ENCODE results near the gene ATE1. TPM values are rescaled to one million over a fixed set of nuclear protein-coding genes. Genes with fewer than 3 reads are reported as not detected.
A peak's percentile ranks its signal among the peaks of the same experiment; 100 is the strongest.

The ATE1 gene
- total and polyA plus RNA-seq, 10 of the 15 experiments (the other 5 are each of a cell fraction or from before 2014, with no cell fraction given): 4.3 to 22.7 (median 15.9) TPM

DNA sequence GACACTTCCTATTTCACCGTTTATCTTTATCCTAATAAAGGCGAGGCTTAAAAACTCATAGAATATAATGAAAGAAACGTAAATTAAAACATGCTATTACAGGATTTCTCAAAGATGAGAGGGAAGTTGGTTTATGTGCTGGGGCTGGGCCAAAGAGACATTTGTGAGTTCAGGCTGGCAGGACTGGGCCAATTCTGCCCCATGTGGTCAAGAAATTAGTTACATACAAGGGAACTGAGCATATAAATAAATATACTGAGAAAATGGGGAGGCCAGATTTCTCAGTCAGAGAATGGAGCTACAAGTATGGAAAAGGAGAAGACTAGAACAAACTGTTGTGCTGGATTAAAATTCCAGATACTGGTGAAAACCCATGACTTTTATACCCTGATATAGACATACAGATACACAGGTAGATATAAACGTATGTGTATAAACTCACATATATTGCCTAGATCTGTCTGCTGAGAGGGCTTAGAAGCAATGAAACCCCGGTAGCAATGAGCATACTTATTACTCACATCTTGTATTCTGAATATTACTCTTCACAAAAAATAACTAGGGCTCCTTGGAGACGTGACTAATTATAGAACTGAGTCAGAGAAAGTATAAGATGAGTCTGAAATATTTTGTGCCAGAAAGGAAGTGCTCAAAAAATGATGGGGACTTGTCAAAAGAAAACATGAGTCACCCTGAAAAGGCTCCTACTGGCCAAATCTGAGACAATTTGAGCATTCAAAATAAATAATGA is 173.9 kb downstream of the ATE1 start:
- Histone ChIP-seq H3K4me2 (ENCODE audit: control insufficient read depth, insufficient read depth) (peak overlapping the region; percentile 62), H3K9ac (ENCODE audit: control insufficient read depth, insufficient read depth, low read length) (no peak overlapping the region), H2AFZ (ENCODE audit: control insufficient read depth, low read depth, low read length) (peak overlapping the region; percentile 24; the same call in 1 of the 2 replicates), H3K36me3 (ENCODE audit: control insufficient read depth in 2 of 2, insufficient read depth in 2 of 2, low read length in 1 of 2) (no peaks in the 10 kb centered on the region), H3K4me1 (ENCODE audit: control insufficient read depth, insufficient read depth, low read length) (peaks cover 8% of the 10 kb centered on the region), H3K27me3 (replicated peaks in 1 of 2; ENCODE audit: control insufficient read depth in 2 of 2, insufficient read depth in 2 of 2, low read length in 1 of 2) (no peaks in the 10 kb centered on the region), H3K27ac (ENCODE audit: control insufficient read depth, insufficient read depth) (peak overlapping the region; percentile 62), H3K79me2 (ENCODE audit: control insufficient read depth, insufficient read depth, low read length) (no peaks in the 10 kb centered on the region), H4K20me1 (ENCODE audit: control insufficient read depth, insufficient read depth) (no peaks in the 10 kb centered on the region), H3K4me3 (no peak overlapping the region), H3K9me3 (replicated peaks; ENCODE audit: control insufficient read depth, insufficient read depth, low read length) (peaks cover 15% of the 10 kb centered on the region; the same call in 2 of the 3 replicates)
- ATAC-seq: peak; percentile 95
- CTCF ChIA-PET: no interaction called here
- RAD21 ChIA-PET (ENCODE audit: unreplicated experiment): no interaction called here
- POLR2A ChIA-PET: interaction anchor here (1.1 kb wide), 1 partner anchor 70 kb away, joined by 3 read pairs; no protein-coding TSS in a partner anchor
- 21% methylated on average over 6 of the region's 6 CpGs for WGBS (ENCODE audit: insufficient coverage, insufficient replicate concordance, low lambda C conversion rate, missing lambda C conversion rate)
- in situ Hi-C loops (cut with MboI): no loop called here
- peak; percentile 46 for DNase-seq (ENCODE audit: low read depth, low spot score)
- SMC1A ChIA-PET (ENCODE audit: uncharacterized antibody, unreplicated experiment): interaction anchor here (0.8 kb wide), 1 partner anchor 211 kb away, joined by 3 read pairs; no protein-coding TSS in a partner anchor
- intact Hi-C loops (cut with micrococcal nuclease; ENCODE audit: unreplicated experiment): loop anchor here (5.0 kb wide), 2 partner anchors 73 to 148 kb away; no protein-coding TSS in a partner anchor
- FAIRE-seq: no peak
- no TSS peak for BruUV-seq (replicated peaks)
- TF ChIP-seq HDAC2 (IDR thresholded peaks at IDR 0.05): no peak
- TF ChIP-seq IKZF2 (IDR thresholded peaks at IDR 0.05): 0 out of 4 replicates have a peak, but pooled peaks of 1 of the 2 experiments have one; percentile 24
- TF ChIP-seq, protein P1, sequence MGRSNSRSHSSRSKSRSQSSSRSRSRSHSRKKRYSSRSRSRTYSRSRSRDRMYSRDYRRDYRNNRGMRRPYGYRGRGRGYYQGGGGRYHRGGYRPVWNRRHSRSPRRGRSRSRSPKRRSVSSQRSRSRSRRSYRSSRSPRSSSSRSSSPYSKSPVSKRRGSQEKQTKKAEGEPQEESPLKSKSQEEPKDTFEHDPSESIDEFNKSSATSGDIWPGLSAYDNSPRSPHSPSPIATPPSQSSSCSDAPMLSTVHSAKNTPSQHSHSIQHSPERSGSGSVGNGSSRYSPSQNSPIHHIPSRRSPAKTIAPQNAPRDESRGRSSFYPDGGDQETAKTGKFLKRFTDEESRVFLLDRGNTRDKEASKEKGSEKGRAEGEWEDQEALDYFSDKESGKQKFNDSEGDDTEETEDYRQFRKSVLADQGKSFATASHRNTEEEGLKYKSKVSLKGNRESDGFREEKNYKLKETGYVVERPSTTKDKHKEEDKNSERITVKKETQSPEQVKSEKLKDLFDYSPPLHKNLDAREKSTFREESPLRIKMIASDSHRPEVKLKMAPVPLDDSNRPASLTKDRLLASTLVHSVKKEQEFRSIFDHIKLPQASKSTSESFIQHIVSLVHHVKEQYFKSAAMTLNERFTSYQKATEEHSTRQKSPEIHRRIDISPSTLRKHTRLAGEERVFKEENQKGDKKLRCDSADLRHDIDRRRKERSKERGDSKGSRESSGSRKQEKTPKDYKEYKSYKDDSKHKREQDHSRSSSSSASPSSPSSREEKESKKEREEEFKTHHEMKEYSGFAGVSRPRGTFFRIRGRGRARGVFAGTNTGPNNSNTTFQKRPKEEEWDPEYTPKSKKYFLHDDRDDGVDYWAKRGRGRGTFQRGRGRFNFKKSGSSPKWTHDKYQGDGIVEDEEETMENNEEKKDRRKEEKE (IDR thresholded peaks at IDR 0.05): no peak
- no peak for TF ChIP-seq CREB1 (IDR thresholded peaks at IDR 0.05; ENCODE audit: low read depth)
- peak; percentile 47 for TF ChIP-seq MEF2B (IDR thresholded peaks at IDR 0.05; ENCODE audit: partially characterized antibody, poor library complexity, severe bottlenecking)
- no peak for TF ChIP-seq POLR2AphosphoS5 (IDR thresholded peaks at IDR 0.05; ENCODE audit: low read length)
- TF ChIP-seq SPI1 (IDR thresholded peaks at IDR 0.05; ENCODE audit: borderline replicate concordance, insufficient read depth, low read depth, low read length): peak; percentile 34; the same call in 1 of the 2 replicates
- peak; percentile 47; the same call in 1 of the 2 replicates for TF ChIP-seq FOXM1 (IDR thresholded peaks at IDR 0.05; ENCODE audit: low read depth, low read length)
- no peak for TF ChIP-seq PAX8 (IDR thresholded peaks at IDR 0.05)
- TF ChIP-seq NR2C2 (IDR thresholded peaks at IDR 0.05; ENCODE audit: borderline replicate concordance, control insufficient read depth, insufficient read length, low read depth): no peak
- TF ChIP-seq, protein P2, sequence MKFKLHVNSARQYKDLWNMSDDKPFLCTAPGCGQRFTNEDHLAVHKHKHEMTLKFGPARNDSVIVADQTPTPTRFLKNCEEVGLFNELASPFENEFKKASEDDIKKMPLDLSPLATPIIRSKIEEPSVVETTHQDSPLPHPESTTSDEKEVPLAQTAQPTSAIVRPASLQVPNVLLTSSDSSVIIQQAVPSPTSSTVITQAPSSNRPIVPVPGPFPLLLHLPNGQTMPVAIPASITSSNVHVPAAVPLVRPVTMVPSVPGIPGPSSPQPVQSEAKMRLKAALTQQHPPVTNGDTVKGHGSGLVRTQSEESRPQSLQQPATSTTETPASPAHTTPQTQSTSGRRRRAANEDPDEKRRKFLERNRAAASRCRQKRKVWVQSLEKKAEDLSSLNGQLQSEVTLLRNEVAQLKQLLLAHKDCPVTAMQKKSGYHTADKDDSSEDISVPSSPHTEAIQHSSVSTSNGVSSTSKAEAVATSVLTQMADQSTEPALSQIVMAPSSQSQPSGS (IDR thresholded peaks at IDR 0.05; ENCODE audit: low read length): peak; percentile 50; the same call in 1 of the 2 replicates
- peak; percentile 49; the same call in 1 of the 2 replicates for TF ChIP-seq BACH1 (IDR thresholded peaks at IDR 0.05; ENCODE audit: borderline replicate concordance)
- no peak for TF ChIP-seq BMI1 (IDR thresholded peaks at IDR 0.05; ENCODE audit: borderline replicate concordance)
- TF ChIP-seq, protein P3, sequence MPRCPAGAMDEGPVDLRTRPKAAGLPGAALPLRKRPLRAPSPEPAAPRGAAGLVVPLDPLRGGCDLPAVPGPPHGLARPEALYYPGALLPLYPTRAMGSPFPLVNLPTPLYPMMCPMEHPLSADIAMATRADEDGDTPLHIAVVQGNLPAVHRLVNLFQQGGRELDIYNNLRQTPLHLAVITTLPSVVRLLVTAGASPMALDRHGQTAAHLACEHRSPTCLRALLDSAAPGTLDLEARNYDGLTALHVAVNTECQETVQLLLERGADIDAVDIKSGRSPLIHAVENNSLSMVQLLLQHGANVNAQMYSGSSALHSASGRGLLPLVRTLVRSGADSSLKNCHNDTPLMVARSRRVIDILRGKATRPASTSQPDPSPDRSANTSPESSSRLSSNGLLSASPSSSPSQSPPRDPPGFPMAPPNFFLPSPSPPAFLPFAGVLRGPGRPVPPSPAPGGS (IDR thresholded peaks at IDR 0.05; ENCODE audit: borderline replicate concordance, insufficient read depth, low read depth, low read length, poor library complexity, severe bottlenecking): peak; percentile 63
- TF ChIP-seq YBX1 (IDR thresholded peaks at IDR 0.05): no peak
- TF ChIP-seq ATF7 (IDR thresholded peaks at IDR 0.05; ENCODE audit: low read depth): peak; percentile 39; the same call in 1 of the 2 replicates
- no peak for TF ChIP-seq ZNF217 (IDR thresholded peaks at IDR 0.05)
- no peak for TF ChIP-seq SREBF1 (IDR thresholded peaks at IDR 0.05; ENCODE audit: low read length)
- TF ChIP-seq BHLHE40 (IDR thresholded peaks at IDR 0.05; ENCODE audit: borderline replicate concordance in 1 of 2, low read depth in 2 of 2, low read length in 1 of 2): 0 out of 4 replicates have a peak, but pooled peaks of 1 of the 2 experiments have one; percentile 7

Data from GM12878 (cell line).